Ovary (tissue), 9 donors: ENCODE results near the gene STIM2. TPM values are rescaled to one million over a fixed set of nuclear protein-coding genes. Genes with fewer than 3 reads are reported as not detected.

Experiments
- DNase-seq, 5 donors: peaks; one replicate each; pipeline ENCODE4 v3.0.0-alpha.2; 2019 to 2020
- H3K27ac ChIP-seq, 2 donors: fragments of 200-600 bp; one replicate each; pipeline versions ENCODE4 v1.5.1 to v1.8.0; 2019 to 2022
- H3K27me3 ChIP-seq: fragments of 200-600 bp; one replicate; pipeline ENCODE4 v1.8.0; 2022
- H3K36me3 ChIP-seq: fragments of 200-600 bp; sonication (generic); one replicate; pipeline ENCODE4 v1.5.1; 2019
- H3K4me1 ChIP-seq: one replicate; pipeline ENCODE4 v1.8.1; 2013; ENCODE audit warnings: mild to moderate bottlenecking, moderate library complexity; ENCODE audit not compliant: insufficient read depth
- H3K4me3 ChIP-seq: fragments of 200-600 bp; sonication (generic); one replicate; pipeline ENCODE4 v1.5.1; 2017
- H3K9me3 ChIP-seq, 2 donors: fragments of 200-600 bp in 1 of 2; sonication (generic) in 1 of 2; one replicate each; pipeline versions ENCODE4 v1.5.1 to v1.8.1; 2013 to 2019; ENCODE audit warnings: mild to moderate bottlenecking in 1 of 2, moderate library complexity in 1 of 2
- EP300 ChIP-seq: sonication (generic); formaldehyde crosslinking; IDR thresholded peaks from one replicate; pipeline ENCODE4 v1.6.1; 2017; ENCODE audit warnings: antibody characterized with exemption
- POLR2A ChIP-seq: fragments of 450-650 bp; IDR thresholded peaks from one replicate; pipeline ENCODE4 v1.6.1; 2017; ENCODE audit warnings: antibody characterized with exemption, mild to moderate bottlenecking, moderate library complexity
- WGBS, 3 donors: extraction: QIAGEN DNeasy Blood & Tissue Kit in 1 of 3; methylation state at CpG; one replicate each; pipeline versions ENCODE4 v1.1.5 to v1.1.7; 2013 to 2017; 5-methylcytosine and 5-hydroxymethylcytosine counted together
- intact Hi-C, 4 donors: fragments of 100-400 bp; cut with DNase I; formaldehyde crosslinking; loops; one replicate each; pipeline versions ENCODE4 v1.11.0 to v1.15.1; 2022 to 2023
- polyA plus RNA-seq, 2 donors: library from polyadenylated mRNA; stranded (reverse); fragments of 200-250 nt in 1 of 2; fragments of 350-450 nt in 1 of 2; fragmentation: Illumina TruSeq in 1 of 2; extraction: RNeasy Lipid Tissue Mini Kit (QIAGEN cat#74804) in 1 of 2; gene quantifications; one replicate each; pipeline ENCODE4 v1.2.3, GENCODE V29; 2013 to 2014
- total RNA-seq, 7 donors: library from RNA; depleted of rRNA in 2 of 7; stranded (reverse); fragments of >200 nt in 2 of 7; fragmentation: NEBNext Ultra II Directional in 3 of 7; extraction: Animal tissue kit (Norgen Biotek cat#: 25700) in 3 of 7; gene quantifications; one replicate each; pipeline versions ENCODE4 v1.1.0 to v1.2.4, GENCODE V29; 2016 to 2023
- TF ChIP-seq, protein P1 (sequence below), 3 donors: fragments of 450-650 bp in 2 of 3; fragments of 200-600 bp in 1 of 3; IDR thresholded peaks; one replicate each; pipeline versions ENCODE4 v1.5.1 to v1.8.0; 2016 to 2022; ENCODE audit warnings: antibody characterized with exemption in 3 of 3, mild to moderate bottlenecking in 1 of 3
- donor health status: DM: no; HTN: no; CAD: no; lungs with moderate emphysema.
- donor health status: DM: no; HTN: no; CAD: no.
- donor health status: Bipolar disorder and iron deficiency.
- donor health status: DM: yes; HTN: yes; CAD: no.
- donor health status: DM: no; HTN: no; CAD: no.
- donor health status: DM: yes; HTN: yes; CAD: no.

The STIM2 gene
- total and polyA plus RNA-seq, 9 donors = 24.0 to 47.9 (median 38.8) TPM

DNA sequence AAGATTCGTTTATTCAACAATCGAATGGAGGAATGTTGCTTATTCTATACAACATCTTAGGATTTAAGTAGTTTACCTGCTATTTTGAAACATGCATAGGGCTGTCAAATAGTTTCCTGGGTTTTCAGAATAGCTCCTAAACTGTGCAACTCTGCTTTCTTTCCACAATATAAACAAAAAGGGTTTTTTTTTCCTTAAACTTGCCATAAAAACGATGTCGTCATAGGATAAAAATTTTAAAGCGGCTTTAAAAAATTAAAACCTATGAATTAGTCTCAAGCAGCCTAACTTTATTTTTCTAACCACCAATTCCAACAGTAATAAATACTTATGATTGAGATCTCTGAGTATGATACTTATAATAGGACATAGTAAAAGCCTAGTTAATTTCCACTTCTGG is 21.6 kb upstream of the STIM2 start:
- no peak for DNase-seq
- no peaks in the 10 kb centered on the region for H3K9me3 ChIP-seq
- no peaks in the 10 kb centered on the region for H3K36me3 ChIP-seq
- TF ChIP-seq EP300 (no peak), POLR2A (no peak)
- TF ChIP-seq, protein P1, sequence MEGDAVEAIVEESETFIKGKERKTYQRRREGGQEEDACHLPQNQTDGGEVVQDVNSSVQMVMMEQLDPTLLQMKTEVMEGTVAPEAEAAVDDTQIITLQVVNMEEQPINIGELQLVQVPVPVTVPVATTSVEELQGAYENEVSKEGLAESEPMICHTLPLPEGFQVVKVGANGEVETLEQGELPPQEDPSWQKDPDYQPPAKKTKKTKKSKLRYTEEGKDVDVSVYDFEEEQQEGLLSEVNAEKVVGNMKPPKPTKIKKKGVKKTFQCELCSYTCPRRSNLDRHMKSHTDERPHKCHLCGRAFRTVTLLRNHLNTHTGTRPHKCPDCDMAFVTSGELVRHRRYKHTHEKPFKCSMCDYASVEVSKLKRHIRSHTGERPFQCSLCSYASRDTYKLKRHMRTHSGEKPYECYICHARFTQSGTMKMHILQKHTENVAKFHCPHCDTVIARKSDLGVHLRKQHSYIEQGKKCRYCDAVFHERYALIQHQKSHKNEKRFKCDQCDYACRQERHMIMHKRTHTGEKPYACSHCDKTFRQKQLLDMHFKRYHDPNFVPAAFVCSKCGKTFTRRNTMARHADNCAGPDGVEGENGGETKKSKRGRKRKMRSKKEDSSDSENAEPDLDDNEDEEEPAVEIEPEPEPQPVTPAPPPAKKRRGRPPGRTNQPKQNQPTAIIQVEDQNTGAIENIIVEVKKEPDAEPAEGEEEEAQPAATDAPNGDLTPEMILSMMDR (IDR thresholded peaks at IDR 0.05) = no peak
- no peak overlapping the region for H3K27ac ChIP-seq
- H3K4me3 ChIP-seq = no peak overlapping the region
- H3K4me1 ChIP-seq = peaks cover 3% of the 10 kb centered on the region
- 49 to 62% (median 60%) methylated on average over 5 of the region's 5 CpGs for WGBS, 3 donors
- intact Hi-C loops = no loop called here
- no peaks in the 10 kb centered on the region for H3K27me3 ChIP-seq

DNA sequence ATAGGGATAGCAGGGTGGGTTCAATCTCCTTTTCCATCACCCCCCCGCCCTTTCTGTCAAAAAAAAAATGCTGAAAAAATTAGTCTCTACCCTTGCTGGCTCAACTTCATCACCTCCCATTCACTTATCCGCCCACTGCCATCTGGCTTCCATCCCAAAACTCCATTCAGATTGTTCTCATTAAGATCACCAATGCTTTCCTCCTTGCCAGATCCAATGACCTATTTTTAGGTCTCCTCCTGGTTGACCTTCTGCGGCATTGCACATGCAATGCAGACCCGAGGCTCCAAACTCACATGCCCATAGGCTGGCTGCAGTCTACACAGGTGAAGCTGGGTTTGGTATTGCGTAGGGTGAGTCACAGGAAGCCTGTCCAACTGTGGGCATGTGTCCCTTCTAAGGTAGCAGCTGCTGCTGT is 21.1 kb upstream of the STIM2 start:
- 27 to 32% (median 29%) methylated on average over 5 of the region's 5 CpGs for WGBS, 3 donors
- intact Hi-C loops = no loop called here
- H3K27ac ChIP-seq = no peak overlapping the region
- H3K4me1 ChIP-seq = peaks cover 3% of the 10 kb centered on the region
- H3K36me3 ChIP-seq = no peaks in the 10 kb centered on the region
- no peaks in the 10 kb centered on the region for H3K9me3 ChIP-seq
- TF ChIP-seq, protein P1 (IDR thresholded peaks at IDR 0.05) = no peak
- TF ChIP-seq POLR2A (no peak), EP300 (no peak)
- no peaks in the 10 kb centered on the region for H3K27me3 ChIP-seq
- no peak overlapping the region for H3K4me3 ChIP-seq
- DNase-seq = no peak

DNA sequence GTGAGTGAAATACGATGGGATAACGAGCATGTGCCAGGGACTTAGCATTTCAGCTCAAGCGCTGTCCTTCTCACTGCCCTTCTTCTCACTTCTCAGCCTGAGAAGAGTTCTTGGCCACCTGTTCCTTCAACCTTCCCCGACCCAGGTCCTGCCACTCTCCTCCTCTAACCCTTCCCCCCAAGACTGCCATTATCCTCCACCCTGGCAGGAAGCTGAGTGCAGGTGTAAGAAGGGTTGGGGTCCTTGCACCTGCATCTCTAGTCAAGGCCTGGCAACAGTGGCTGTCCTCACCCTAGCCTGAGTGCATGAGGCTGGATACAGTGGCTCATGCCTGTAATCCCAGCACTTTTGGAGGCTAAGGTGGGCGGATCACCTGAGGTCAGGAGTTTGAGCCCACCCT is 19.9 kb upstream of the STIM2 start:
- TF ChIP-seq POLR2A (no peak), EP300 (no peak)
- TF ChIP-seq, protein P1 (IDR thresholded peaks at IDR 0.05) = no peak
- intact Hi-C loops = no loop called here
- 77 to 91% (median 78%) methylated on average over 5 of the region's 5 CpGs for WGBS, 3 donors
- no peak for DNase-seq
- Histone ChIP-seq H3K27me3 (no peaks in the 10 kb centered on the region), H3K4me3 (no peak overlapping the region), H3K9me3 (no peaks in the 10 kb centered on the region), H3K27ac (no peak overlapping the region), H3K4me1 (peaks cover 3% of the 10 kb centered on the region), H3K36me3 (no peaks in the 10 kb centered on the region)

DNA sequence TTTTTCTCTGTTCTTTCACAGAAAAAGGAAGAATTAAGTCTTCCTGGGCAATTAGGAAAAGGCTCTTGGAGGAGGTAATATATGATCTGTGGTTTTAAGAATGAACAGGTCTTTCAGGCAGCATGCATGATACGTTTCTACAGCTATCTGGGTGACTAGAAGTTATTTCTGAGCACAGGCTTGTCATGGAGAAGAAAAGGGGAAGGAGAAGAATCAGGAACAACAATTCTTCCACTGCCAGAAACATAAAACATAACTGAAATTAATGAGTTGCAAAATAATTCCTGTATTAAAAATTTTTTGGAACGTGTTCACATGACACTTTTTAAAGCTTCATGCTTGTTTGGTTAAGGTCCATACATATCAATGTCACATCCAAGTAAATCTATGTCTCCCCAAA is 17.7 kb upstream of the STIM2 start:
- no peak overlapping the region for H3K27ac ChIP-seq
- no peaks in the 10 kb centered on the region for H3K27me3 ChIP-seq
- H3K4me1 ChIP-seq = peaks cover 3% of the 10 kb centered on the region
- no peak overlapping the region for H3K4me3 ChIP-seq
- no peak for DNase-seq
- TF ChIP-seq EP300 (no peak), POLR2A (no peak)
- TF ChIP-seq, protein P1 (IDR thresholded peaks at IDR 0.05) = no peak
- no peaks in the 10 kb centered on the region for H3K9me3 ChIP-seq
- H3K36me3 ChIP-seq = no peaks in the 10 kb centered on the region
- 73 to 87% (median 79%) methylated on average over 2 of the region's 2 CpGs for WGBS, 3 donors
- intact Hi-C loops = no loop called here
